Suprapubic skin (tissue), 4 donors: Measurements from ENCODE around the gene EMID1. TPM values are rescaled to one million over a fixed set of nuclear protein-coding genes. Genes with fewer than 3 reads are reported as not detected.

Source experiments
- DNase-seq, 2 donors: peaks; one replicate each; pipeline ENCODE4 v3.0.0-alpha.2; 2019; ENCODE audit warnings: low spot score in 2 of 2
- H3K27ac ChIP-seq: fragments of 200-600 bp; sonication (generic); one replicate; pipeline ENCODE4 v1.5.1; 2019
- H3K27me3 ChIP-seq: fragments of 200-600 bp; sonication (generic); one replicate; pipeline ENCODE4 v1.5.1; 2019
- H3K36me3 ChIP-seq: fragments of 200-600 bp; sonication (generic); one replicate; pipeline ENCODE4 v1.5.1; 2019
- H3K4me1 ChIP-seq: fragments of 200-600 bp; sonication (generic); one replicate; pipeline ENCODE4 v1.5.1; 2019
- H3K4me3 ChIP-seq: fragments of 200-600 bp; sonication (generic); one replicate; pipeline ENCODE4 v1.5.1; 2019; ENCODE audit warnings: mild to moderate bottlenecking
- H3K9me3 ChIP-seq: fragments of 200-600 bp; sonication (generic); one replicate; pipeline ENCODE4 v1.5.1; 2019
- CTCF ChIP-seq, 2 donors: fragments of 200-600 bp in 1 of 2; fragments of 450-650 bp in 1 of 2; sonication (generic) in 1 of 2; IDR thresholded peaks; one replicate each; pipeline ENCODE4 v1.5.1; 2016 to 2019; ENCODE audit warnings: antibody characterized with exemption in 2 of 2, mild to moderate bottlenecking in 1 of 2, moderate library complexity in 1 of 2
- EP300 ChIP-seq: sonication (generic); formaldehyde crosslinking; IDR thresholded peaks from one replicate; pipeline ENCODE4 v1.6.1; 2017; ENCODE audit warnings: antibody characterized with exemption
- POLR2A ChIP-seq, 2 donors: fragments of 450-650 bp; IDR thresholded peaks; one replicate each; pipeline ENCODE4 v1.6.1; 2017; ENCODE audit warnings: antibody characterized with exemption in 2 of 2, mild to moderate bottlenecking in 2 of 2, moderate library complexity in 2 of 2
- POLR2AphosphoS5 ChIP-seq, 3 donors: sonication (generic); formaldehyde crosslinking; IDR thresholded peaks; one replicate each; pipeline ENCODE4 v1.6.1; 2017; ENCODE audit warnings: antibody characterized with exemption in 3 of 3
- WGBS: methylation state at CpG from one replicate; pipeline ENCODE4 v1.1.5; 2018; 5-methylcytosine and 5-hydroxymethylcytosine counted together
- total RNA-seq, 4 donors: library from RNA; depleted of rRNA; stranded (reverse); fragments of >200 nt; gene quantifications; one replicate each; pipeline ENCODE4 v1.1.0, GENCODE V29; 2016

Gene EMID1
- total RNA-seq, 4 donors from 2014 or later, result 1.6 to 7.4 (median 2.9) TPM

DNA sequence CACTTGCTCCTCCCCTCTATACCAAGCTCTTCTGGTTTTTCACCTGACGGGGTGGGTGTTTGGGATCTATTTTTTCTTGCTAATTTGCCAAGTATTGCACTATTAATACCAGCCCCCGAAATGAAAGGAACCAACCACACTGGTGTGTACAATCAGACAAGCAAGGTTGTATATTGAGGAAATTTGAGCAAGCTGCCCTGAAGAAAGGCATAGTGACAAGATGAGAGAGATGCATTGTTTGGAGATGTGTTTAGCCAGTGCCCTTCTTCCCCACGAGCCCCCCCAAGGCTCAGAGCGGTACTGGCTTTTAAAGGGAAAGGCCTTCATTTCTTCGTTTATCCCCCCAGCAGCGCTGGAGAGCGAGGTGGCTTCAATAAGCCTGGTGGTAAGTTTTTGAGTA lies 85.5 kb downstream of the EMID1 start:
- Histone ChIP-seq H3K4me1 (no peaks in the 10 kb centered on the region), H3K27me3 (no peaks in the 10 kb centered on the region), H3K27ac (no peak overlapping the region), H3K36me3 (peaks cover 98% of the 10 kb centered on the region), H3K9me3 (no peaks in the 10 kb centered on the region), H3K4me3 (no peak overlapping the region)
- DNase-seq, result no peak
- WGBS, result 79% methylated on average over 7 of the region's 7 CpGs
- no peak for TF ChIP-seq POLR2AphosphoS5 (IDR thresholded peaks at IDR 0.05)

- no peak for DNase-seq
These were observed 86.7 kb downstream of the EMID1 start for GRCh38 chr22:29292379-29292778.

DNA sequence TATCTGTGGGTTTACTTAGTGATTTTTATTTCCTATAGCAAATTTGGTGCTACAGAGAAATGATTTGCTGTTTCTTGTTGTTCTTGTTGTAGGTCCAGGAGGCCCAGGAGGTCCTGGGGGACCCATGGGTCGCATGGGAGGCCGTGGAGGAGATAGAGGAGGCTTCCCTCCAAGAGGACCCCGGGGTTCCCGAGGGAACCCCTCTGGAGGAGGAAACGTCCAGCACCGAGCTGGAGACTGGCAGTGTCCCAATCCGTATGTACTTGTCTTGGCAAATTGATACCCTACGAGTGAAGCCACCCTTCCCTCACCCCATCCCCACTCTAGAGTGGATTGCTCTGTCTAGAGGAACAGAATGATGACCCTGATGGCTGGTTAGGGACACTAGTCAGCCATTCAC lies 92.9 kb downstream of the EMID1 start:
- H3K9me3 ChIP-seq, result no peaks in the 10 kb centered on the region
- peaks cover 13% of the 10 kb centered on the region for H3K4me1 ChIP-seq
- WGBS, result 69% methylated on average over 7 of the region's 8 CpGs
- H3K4me3 ChIP-seq, result no peak overlapping the region
- no peak overlapping the region for H3K27ac ChIP-seq
- TF ChIP-seq POLR2AphosphoS5 (IDR thresholded peaks at IDR 0.05) (no peak), POLR2A (IDR thresholded peaks at IDR 0.05) (no peak), CTCF (IDR thresholded peaks at IDR 0.05) (no peak), EP300 (no peak)
- H3K27me3 ChIP-seq, result no peaks in the 10 kb centered on the region
- H3K36me3 ChIP-seq, result peaks cover 76% of the 10 kb centered on the region
- DNase-seq, result peak in 1 of 2 donors; percentile 37

More at GRCh38 chr22:29292379-29292778, 86.7 kb downstream of the EMID1 start:
- no peaks in the 10 kb centered on the region for H3K27me3 ChIP-seq
- H3K36me3 ChIP-seq, result peaks cover 98% of the 10 kb centered on the region
- TF ChIP-seq EP300, result no peak
- TF ChIP-seq POLR2A (IDR thresholded peaks at IDR 0.05), result no peak
- TF ChIP-seq POLR2AphosphoS5 (IDR thresholded peaks at IDR 0.05), result no peak
- no peak for TF ChIP-seq CTCF (IDR thresholded peaks at IDR 0.05)
- no peaks in the 10 kb centered on the region for H3K9me3 ChIP-seq
- no peak overlapping the region for H3K27ac ChIP-seq
- H3K4me1 ChIP-seq, result no peaks in the 10 kb centered on the region
- no peak overlapping the region for H3K4me3 ChIP-seq

GRCh38 chr22:29299136-29299900 lies 93.6 kb downstream of the EMID1 start:
- Histone ChIP-seq H3K36me3 (peaks cover 69% of the 10 kb centered on the region), H3K4me1 (peaks cover 13% of the 10 kb centered on the region), H3K27ac (no peak overlapping the region), H3K27me3 (no peaks in the 10 kb centered on the region), H3K9me3 (no peaks in the 10 kb centered on the region), H3K4me3 (no peak overlapping the region)
- 86% methylated on average over 16 of the region's 19 CpGs for WGBS
- DNase-seq, result peak in 1 of 2 donors; percentile 65
- TF ChIP-seq POLR2A (IDR thresholded peaks at IDR 0.05) (no peak), CTCF (IDR thresholded peaks at IDR 0.05) (no peak), POLR2AphosphoS5 (IDR thresholded peaks at IDR 0.05) (no peak), EP300 (no peak)

GRCh38 chr22:29300467-29300806 lies 94.7 kb downstream of the EMID1 start:
- Histone ChIP-seq H3K4me1 (peaks cover 13% of the 10 kb centered on the region), H3K27ac (no peak overlapping the region), H3K4me3 (no peak overlapping the region), H3K36me3 (peaks cover 58% of the 10 kb centered on the region), H3K27me3 (no peaks in the 10 kb centered on the region), H3K9me3 (no peaks in the 10 kb centered on the region)
- no peak for DNase-seq
- WGBS, result 57% methylated on average over 4 of the region's 4 CpGs
- TF ChIP-seq POLR2A (IDR thresholded peaks at IDR 0.05) (no peak), EP300 (no peak), POLR2AphosphoS5 (IDR thresholded peaks at IDR 0.05) (no peak), CTCF (IDR thresholded peaks at IDR 0.05) (no peak)
